Measurements from ENCODE around the gene MYOZ2. TPM values are rescaled to one million over a fixed set of nuclear protein-coding genes. Genes with fewer than 3 reads are reported as not detected.

MYOZ2 gene
- total RNA-seq, 1 donor from 2014 or later, result 0.16 TPM

DNA sequence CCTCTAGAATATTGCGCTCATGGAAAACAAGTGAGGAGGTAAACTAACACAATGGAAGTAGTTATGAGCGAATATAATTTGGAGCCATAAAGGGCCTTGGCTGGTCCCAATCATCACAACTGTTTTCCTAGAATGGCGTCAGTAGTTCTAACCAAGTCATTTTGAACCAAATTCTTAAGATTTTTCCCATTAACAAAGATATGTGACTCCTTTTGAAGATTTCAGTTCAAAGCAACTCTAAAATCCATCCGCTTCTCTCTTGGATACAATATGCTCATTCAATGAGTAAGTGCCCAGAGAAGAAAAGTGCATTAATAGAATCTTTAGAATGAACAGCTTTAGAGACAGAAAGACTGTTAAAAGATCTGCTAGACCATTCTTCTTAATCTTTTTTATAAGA lies 19.6 kb upstream of the MYOZ2 start:
- Mint-ChIP-seq H3K4me3 (no peak overlapping the region), H3K27me3 (ENCODE audit: low read depth) (no peaks in the 10 kb centered on the region), H3K36me3 (no peaks in the 10 kb centered on the region), H3K27ac (no peak overlapping the region), H3K4me1 (peaks cover 10% of the 10 kb centered on the region), H3K9me3 (peaks cover 7% of the 10 kb centered on the region)
- DNase-seq (ENCODE audit: low spot score in 2 of 2, unreplicated experiment in 2 of 2), result no peak
- TF ChIP-seq CTCF (IDR thresholded peaks at IDR 0.05; ENCODE audit: unreplicated experiment), result no peak

DNA sequence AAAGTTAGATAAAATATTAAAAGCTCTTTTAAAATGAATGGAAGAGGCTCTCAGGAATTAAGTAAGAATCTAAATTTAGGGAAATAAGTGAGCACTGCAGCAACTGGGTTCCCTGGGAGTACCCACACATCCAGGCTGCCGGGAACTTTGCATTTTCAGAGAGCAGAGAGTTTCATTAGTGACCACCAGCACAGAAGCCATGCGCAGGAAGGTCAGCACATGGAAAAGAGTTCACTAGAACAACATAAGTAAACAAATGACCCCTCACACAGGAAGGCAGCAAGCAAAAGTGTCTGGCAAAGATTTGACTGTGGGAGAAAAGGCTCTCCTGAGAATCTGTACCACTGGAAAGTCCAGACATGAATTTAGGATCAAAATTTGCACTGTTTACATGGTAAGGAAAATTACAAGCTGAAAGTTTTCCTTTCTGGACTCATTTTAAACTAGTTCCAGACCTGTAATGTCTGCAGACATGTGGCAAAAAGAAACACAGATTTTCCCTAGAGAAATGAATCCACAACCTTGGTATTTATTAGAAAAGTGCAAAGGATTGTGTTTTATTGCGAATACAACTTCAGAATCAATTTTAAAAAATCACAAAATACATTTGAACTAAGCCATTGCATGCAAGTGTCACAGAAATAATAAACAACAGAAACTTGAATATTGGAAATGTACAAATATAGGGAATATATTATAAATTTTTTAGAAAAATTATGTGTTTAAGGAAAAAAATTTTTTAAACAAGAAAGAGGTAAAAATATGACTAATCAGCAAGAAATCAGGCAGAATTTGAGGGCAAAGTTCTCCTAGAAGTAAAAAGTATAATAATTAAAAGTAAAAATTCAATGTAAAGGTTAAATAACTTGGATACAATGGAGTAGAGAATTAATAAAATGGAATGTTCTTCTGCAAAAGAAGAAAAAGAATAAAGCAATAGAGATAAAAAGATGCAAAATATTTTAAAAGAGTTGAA lies 18.4 kb upstream of the MYOZ2 start:
- peaks cover 10% of the 10 kb centered on the region for H3K4me1 Mint-ChIP-seq
- no peaks in the 10 kb centered on the region for H3K36me3 Mint-ChIP-seq
- H3K27ac Mint-ChIP-seq, result peak overlapping the region; percentile 80
- H3K9me3 Mint-ChIP-seq, result peaks cover 7% of the 10 kb centered on the region
- no peaks in the 10 kb centered on the region for H3K27me3 Mint-ChIP-seq (ENCODE audit: low read depth)
- no peak for TF ChIP-seq CTCF (IDR thresholded peaks at IDR 0.05; ENCODE audit: unreplicated experiment)
- no peak overlapping the region for H3K4me3 Mint-ChIP-seq
- DNase-seq (ENCODE audit: low spot score in 2 of 2, unreplicated experiment in 2 of 2), result no peak

- no peaks in the 10 kb centered on the region for H3K36me3 Mint-ChIP-seq
- no peak for DNase-seq (ENCODE audit: low spot score in 2 of 2, unreplicated experiment in 2 of 2)
- H3K27ac Mint-ChIP-seq, result no peak overlapping the region
- H3K9me3 Mint-ChIP-seq, result peaks cover 7% of the 10 kb centered on the region
- H3K27me3 Mint-ChIP-seq (ENCODE audit: low read depth), result no peaks in the 10 kb centered on the region
- peaks cover 14% of the 10 kb centered on the region for H3K4me1 Mint-ChIP-seq
- TF ChIP-seq CTCF (IDR thresholded peaks at IDR 0.05; ENCODE audit: unreplicated experiment), result no peak
- no peak overlapping the region for H3K4me3 Mint-ChIP-seq
These were observed 17.2 kb upstream of the MYOZ2 start for GRCh38 chr4:119118397-119118796.

- Mint-ChIP-seq H3K27ac (peak overlapping the region; percentile 52), H3K27me3 (ENCODE audit: low read depth) (no peaks in the 10 kb centered on the region), H3K4me1 (peaks cover 18% of the 10 kb centered on the region), H3K36me3 (no peaks in the 10 kb centered on the region), H3K4me3 (no peak overlapping the region), H3K9me3 (peaks cover 6% of the 10 kb centered on the region)
- DNase-seq (ENCODE audit: low spot score in 2 of 2, unreplicated experiment in 2 of 2), result no peak
- TF ChIP-seq CTCF (IDR thresholded peaks at IDR 0.05; ENCODE audit: unreplicated experiment), result no peak
These were observed 11.3 kb upstream of the MYOZ2 start for GRCh38 chr4:119124352-119124751.

DNA sequence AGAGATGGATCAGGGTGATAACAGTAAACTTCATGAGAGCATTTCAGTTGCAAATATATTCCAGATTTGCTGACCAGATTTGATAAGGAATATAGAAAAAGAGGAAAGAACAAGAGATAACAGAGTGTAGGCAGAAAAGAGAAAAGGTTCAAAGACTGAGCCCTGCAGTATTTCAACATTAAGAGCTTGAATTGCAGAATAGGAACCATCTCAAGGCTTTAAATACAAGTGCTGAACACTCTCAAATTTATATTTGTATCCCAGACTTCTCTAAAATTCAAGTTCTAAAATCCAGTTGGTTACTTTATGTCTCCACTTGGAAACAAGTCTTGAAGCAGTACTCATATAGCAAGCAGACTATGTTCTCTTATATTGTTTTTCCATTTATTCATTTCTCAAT lies 9.7 kb upstream of the MYOZ2 start:
- Mint-ChIP-seq H3K4me3 (no peak overlapping the region), H3K27me3 (ENCODE audit: low read depth) (no peaks in the 10 kb centered on the region), H3K27ac (no peak overlapping the region), H3K36me3 (no peaks in the 10 kb centered on the region), H3K4me1 (peaks cover 26% of the 10 kb centered on the region), H3K9me3 (no peaks in the 10 kb centered on the region)
- no peak for TF ChIP-seq CTCF (IDR thresholded peaks at IDR 0.05; ENCODE audit: unreplicated experiment)
- DNase-seq (ENCODE audit: low spot score in 2 of 2, unreplicated experiment in 2 of 2), result no peak
